Brain pericyte (primary cell): Measurements from ENCODE around the gene TUBGCP5.

Experiments used
- DNase-seq: peaks from one replicate; pipeline ENCODE4 v3.0.0-alpha.2; 2012; ENCODE audit warnings: low read depth, low spot score

Gene TUBGCP5

DNA sequence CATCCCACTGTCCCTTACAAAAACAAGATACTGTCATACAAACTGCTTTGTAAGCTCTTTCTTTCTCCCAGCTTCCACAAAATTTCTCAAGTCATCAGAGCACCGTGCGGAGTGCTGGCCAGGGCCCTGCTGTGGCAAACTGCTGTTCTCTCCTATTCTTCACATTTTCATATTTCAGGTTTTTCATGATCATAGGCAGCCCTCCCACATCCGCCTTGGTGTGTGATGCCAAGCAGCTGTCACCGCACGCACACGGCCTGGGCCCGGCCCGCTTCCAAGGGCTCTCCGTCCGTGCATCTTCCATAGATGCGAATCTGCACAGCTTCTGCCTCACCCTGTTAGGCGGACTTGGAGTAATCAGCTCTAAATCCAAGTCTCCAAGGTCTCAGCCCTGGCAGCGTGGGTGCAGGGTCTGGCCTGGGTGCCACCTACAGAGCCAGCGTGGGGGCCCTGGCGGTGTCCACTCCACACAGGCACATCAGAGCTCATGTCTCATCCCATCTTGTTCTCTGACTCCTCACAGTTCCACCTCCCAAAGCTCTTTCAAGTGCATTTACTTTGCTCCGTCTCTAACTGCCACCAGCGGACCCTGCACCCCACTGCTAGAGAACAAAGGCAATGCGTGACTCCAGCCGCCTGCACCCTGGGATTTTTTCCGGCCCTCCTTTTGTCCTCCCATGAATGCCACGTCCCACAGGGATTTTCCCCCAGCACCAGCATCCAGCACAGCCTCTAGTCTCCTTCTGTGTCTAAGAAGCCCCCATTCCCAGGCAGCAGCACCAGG is 86.4 kb downstream of the TUBGCP5 start:
- no peak for DNase-seq

DNA sequence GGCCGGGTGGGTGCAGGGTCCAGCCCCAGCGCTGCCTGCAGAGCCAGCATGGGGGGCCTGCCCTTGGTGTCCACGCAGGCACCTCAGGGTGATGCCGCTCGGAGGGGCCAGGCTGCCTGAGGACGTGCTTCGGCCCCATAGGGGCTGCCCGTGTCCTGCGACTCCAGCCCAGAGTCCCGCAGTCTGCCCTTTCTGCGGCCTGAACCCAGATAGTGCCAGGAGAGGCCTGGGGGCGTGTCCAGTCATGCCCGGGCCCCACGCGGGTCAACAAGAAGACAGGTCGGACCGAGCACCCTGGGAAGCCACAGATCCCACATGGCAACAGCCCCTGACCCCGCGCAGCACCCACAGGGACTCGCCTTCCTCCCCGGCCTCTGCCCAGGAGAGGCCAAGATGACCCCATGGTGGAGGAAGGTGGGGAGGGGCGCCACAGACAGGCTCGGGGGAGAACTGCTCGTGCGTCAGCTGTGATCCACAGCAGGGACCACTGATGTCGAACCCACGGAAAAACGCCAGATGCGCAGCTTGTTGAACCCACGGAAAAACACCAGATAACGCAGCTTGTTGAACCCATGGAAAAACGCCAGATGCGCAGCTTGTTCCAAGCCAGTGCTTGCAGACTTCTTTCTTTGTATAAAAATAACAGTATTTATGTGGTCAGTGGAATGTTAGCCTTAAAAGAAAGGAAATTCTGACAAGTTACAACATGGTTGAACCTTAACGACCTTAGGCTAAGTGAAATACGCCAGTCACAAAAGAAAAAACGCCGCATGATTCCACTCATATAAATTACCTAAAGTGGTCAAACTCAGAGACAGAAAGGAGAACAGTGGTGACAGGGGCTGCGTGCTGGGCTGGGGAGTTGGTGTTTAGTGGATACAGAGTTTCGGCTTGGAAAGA is 87.7 kb downstream of the TUBGCP5 start:
- DNase-seq: no peak

DNA sequence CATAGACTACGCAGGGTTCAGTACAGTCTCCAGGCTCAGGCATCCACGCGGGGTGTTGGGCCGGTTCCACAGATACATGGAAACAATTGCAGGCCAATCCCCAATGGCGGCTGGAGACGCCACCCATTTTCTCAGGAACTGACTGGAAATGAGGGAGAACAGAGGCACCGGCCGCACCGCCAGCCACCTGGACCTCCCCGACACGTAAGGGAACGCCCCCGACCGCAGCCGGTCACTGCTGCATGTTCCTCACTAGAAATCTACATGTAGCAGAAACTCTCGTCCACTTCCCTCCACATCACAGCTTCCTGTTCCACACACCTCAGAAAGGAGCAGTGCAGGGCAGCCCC is 88.4 kb downstream of the TUBGCP5 start:
- no peak for DNase-seq

DNA sequence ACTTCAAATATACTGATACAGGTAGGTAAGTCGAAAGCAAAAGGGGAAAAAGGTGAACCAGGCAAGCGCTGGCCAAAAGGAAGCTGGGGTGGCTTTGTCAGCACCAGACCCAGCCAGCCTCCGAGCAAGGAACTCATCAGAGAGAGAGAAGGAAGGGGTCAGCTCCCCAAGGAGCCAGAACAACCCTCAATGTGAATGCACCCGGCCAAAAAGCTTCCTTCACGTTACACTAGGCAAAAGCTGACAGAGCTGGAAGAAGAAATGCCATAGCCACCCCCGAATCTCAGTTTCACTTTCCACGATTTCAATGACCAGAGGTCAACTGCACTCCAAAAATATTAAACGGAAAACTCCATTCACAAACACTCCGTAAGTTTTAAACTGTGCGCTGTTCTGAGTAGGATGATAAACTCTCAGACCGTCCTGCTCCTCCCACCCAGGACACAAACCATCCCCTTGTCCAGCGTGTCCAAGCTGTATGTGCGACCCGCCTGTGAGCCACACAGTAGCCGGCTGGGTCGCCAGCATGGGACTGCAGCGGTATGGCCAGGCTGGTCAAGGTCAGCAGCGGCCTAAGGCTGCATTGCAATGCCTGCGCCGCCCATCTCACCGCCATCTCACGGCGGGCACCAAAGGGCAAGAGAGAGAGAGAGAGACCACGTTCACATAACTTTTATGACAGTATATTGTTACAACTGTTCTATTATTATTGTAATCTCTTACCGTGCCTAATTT is 88.9 kb downstream of the TUBGCP5 start:
- DNase-seq: no peak
